GM12878 (cell line): Measurements from ENCODE around the gene NDE1. TPM values are rescaled to one million over a fixed set of nuclear protein-coding genes. Genes with fewer than 3 reads are reported as not detected.

Experiments used
- ATAC-seq: fragments of 200-7000 bp; cut with Tn5 transposase; 3 replicates; pipeline ENCODE4 v1.9.1; 2020; ENCODE audit warnings: mild to moderate bottlenecking, moderate library complexity
- BruUV-seq: library from RNA; stranded (reverse); fragments of 400-500 nt; replicated peaks from 2 replicates; lab custom pipeline; 2021; lab: Mats Ljungman, UMichigan
- CTCF ChIA-PET: fragments of 300-600 bp; sonication (Branson Sonifier 250); formaldehyde crosslinking; extraction: SDS; loops from one replicate; lab custom pipeline; 2021; ENCODE audit warnings: inconsistent platforms; lab: Yijun Ruan, JAX
- POLR2A ChIA-PET: fragments of 350-600 bp; formaldehyde crosslinking; extraction: SDS; loops from one replicate; lab custom pipeline; 2021; ENCODE audit warnings: inconsistent platforms; lab: Charles Lee
- RAD21 ChIA-PET: fragments of 300-600 bp; sonication (Branson Sonifier 250); formaldehyde crosslinking; loops from one replicate; lab custom pipeline; 2023; ENCODE audit warnings: antibody characterized with exemption; ENCODE audit not compliant: unreplicated experiment; lab: Charles Lee
- SMC1A ChIA-PET: fragments of 300-600 bp; sonication (Branson Sonifier 250); formaldehyde crosslinking; loops from one replicate; lab custom pipeline; 2023; ENCODE audit not compliant: unreplicated experiment, uncharacterized antibody; lab: Charles Lee
- DNase-seq: peaks from one replicate; pipeline ENCODE4 v3.0.0-alpha.2; 2011; ENCODE audit warnings: low read depth, low spot score
- FAIRE-seq: peaks from 3 replicates; lab custom pipeline; 2011; peaks lifted over from hg19 to GRCh38; lab: Jason Lieb, UNC
- H2AFZ ChIP-seq: 2 replicates; pipeline ENCODE4 v1.6.0; 2011; ENCODE audit warnings: low read depth, low read length, control low read depth; ENCODE audit not compliant: control insufficient read depth
- H3K27ac ChIP-seq: 2 replicates; pipeline ENCODE4 v1.5.1; 2011; ENCODE audit warnings: control low read depth; ENCODE audit not compliant: control insufficient read depth, insufficient read depth
- H3K27me3 ChIP-seq, 2 experiments: replicated peaks in 1 of 2; 2 replicates each; pipeline versions ENCODE4 v1.6.0 to v1.6.1; 2011; ENCODE audit warnings: low read length in 1 of 2; ENCODE audit not compliant: control insufficient read depth in 2 of 2, insufficient read depth in 2 of 2
- H3K36me3 ChIP-seq, 2 experiments: 2 replicates each; pipeline ENCODE4 v1.5.1; 2011; ENCODE audit warnings: low read length in 1 of 2; ENCODE audit not compliant: control insufficient read depth in 2 of 2, insufficient read depth in 2 of 2
- H3K4me1 ChIP-seq: 2 replicates; pipeline ENCODE4 v1.6.1; 2011; ENCODE audit warnings: mild to moderate bottlenecking, low read length, moderate library complexity, mixed read lengths; ENCODE audit not compliant: control insufficient read depth, insufficient read depth
- H3K4me2 ChIP-seq: 2 replicates; pipeline ENCODE4 v1.6.0; 2011; ENCODE audit warnings: control low read depth; ENCODE audit not compliant: control insufficient read depth, insufficient read depth
- H3K4me3 ChIP-seq: fragments of 200-600 bp; sonication (generic); 2 replicates; pipeline ENCODE4 v1.5.1; 2016
- H3K79me2 ChIP-seq: 2 replicates; pipeline ENCODE4 v1.6.0; 2011; ENCODE audit warnings: low read length; ENCODE audit not compliant: control insufficient read depth, insufficient read depth
- H3K9ac ChIP-seq: 2 replicates; pipeline ENCODE4 v1.8.0; 2011; ENCODE audit warnings: low read length, control low read depth, mixed read lengths; ENCODE audit not compliant: control insufficient read depth, insufficient read depth
- H3K9me3 ChIP-seq: replicated peaks from 3 replicates; pipeline ENCODE4 v1.5.1; 2011; ENCODE audit warnings: mild to moderate bottlenecking, low read length; ENCODE audit not compliant: control insufficient read depth, insufficient read depth
- H4K20me1 ChIP-seq: 2 replicates; pipeline ENCODE4 v1.6.0; 2011; ENCODE audit not compliant: control insufficient read depth, insufficient read depth
- CBX5 ChIP-seq: sonication (generic); IDR thresholded peaks from 2 replicates; pipeline ENCODE4 v1.6.1; 2016; ENCODE audit warnings: low read depth, moderate library complexity, mild to moderate bottlenecking, inconsistent platforms
- NFXL1 ChIP-seq: fragments of 450-650 bp; IDR thresholded peaks from 2 replicates; pipeline ENCODE4 v1.6.1; 2017; ENCODE audit warnings: antibody characterized with exemption, mild to moderate bottlenecking, borderline replicate concordance
- NFYB ChIP-seq: IDR thresholded peaks from 2 replicates; pipeline ENCODE4 v1.6.1; 2011; ENCODE audit warnings: low read depth, mild to moderate bottlenecking, low read length, improper control_type of control experiment, moderate library complexity; ENCODE audit not compliant: insufficient read depth
- PAX8 ChIP-seq: fragments of 450-650 bp; IDR thresholded peaks from 2 replicates; pipeline ENCODE4 v1.6.1; 2017; ENCODE audit warnings: mild to moderate bottlenecking, moderate library complexity
- USF1 ChIP-seq: IDR thresholded peaks from 2 replicates; pipeline ENCODE4 v1.6.1; 2011; ENCODE audit warnings: borderline replicate concordance, low read depth, mild to moderate bottlenecking, moderate library complexity, mixed read lengths, low read length; ENCODE audit not compliant: insufficient read depth; ENCODE audit errors: extremely low read length
- WGBS: methylation state at CpG from one replicate; pipeline ENCODE4 v1.1.6; 2016; ENCODE audit warnings: low lambda C conversion rate; ENCODE audit not compliant: insufficient replicate concordance, insufficient coverage; ENCODE audit errors: missing lambda C conversion rate; 5-methylcytosine and 5-hydroxymethylcytosine counted together
- in situ Hi-C: fragments of 300-500 bp; cut with MboI; formaldehyde crosslinking; loops from 9 replicates; pipeline ENCODE4 v1.14.3; 2018; ENCODE audit warnings: mixed read lengths
- intact Hi-C: fragments of 100-400 bp; cut with micrococcal nuclease; formaldehyde crosslinking; loops from one replicate; pipeline ENCODE4 v1.14.2; 2022; ENCODE audit not compliant: unreplicated experiment
- polyA plus RNA-seq, 11 experiments: library from polyadenylated mRNA; depleted of rRNA in 4 of 11; unstranded in 6 of 11; stranded (reverse) in 5 of 11; fragments of >200 nt; fragmentation: Nextera tagmentation in 4 of 11; fragmentation: Illumina TruSeq in 1 of 11; extraction: Ambion mirVana in 4 of 11; extraction: Trizol in 1 of 11; gene quantifications; 1 replicate in 1 of 11; 2 replicates in 10 of 11; pipeline versions ENCODE4 v1.2.1 to v1.2.3, GENCODE V29; 2011 to 2016; ENCODE audit warnings: inconsistent platforms in 2 of 11, missing spikeins in 2 of 11, low read depth in 1 of 11
- total RNA-seq, 4 experiments: library from RNA; depleted of rRNA in 3 of 4; stranded (reverse); fragments of >200 nt in 3 of 4; fragmentation: Illumina TruSeq in 1 of 4; extraction: Trizol in 1 of 4; gene quantifications; 2 replicates each; pipeline versions ENCODE4 v1.2.1 to v1.2.3, GENCODE V29; 2013 to 2021

The NDE1 gene
- total and polyA plus RNA-seq, 10 of the 15 experiments (the other 5 are each of a cell fraction or from before 2014, with no cell fraction given) = 5.7 to 148 (median 87.8) TPM

GRCh38 chr16:15716694-15717447 lies 66.8 kb downstream of the NDE1 start:
- ATAC-seq (no peak), DNase-seq (no peak), FAIRE-seq (no peak)
- ChIA-PET POLR2A (interaction anchor here (0.6 kb wide), 1 partner anchor 463 kb away, joined by 3 read pairs; no protein-coding TSS in a partner anchor), SMC1A (interaction anchor here (0.6 kb wide), 1 partner anchor 95 kb away, joined by 3 read pairs; no protein-coding TSS in a partner anchor), RAD21 (no interaction called here), CTCF (no interaction called here)
- Histone ChIP-seq H3K4me3 (no peak overlapping the region), H3K4me2 (no peak overlapping the region), H3K27ac (no peak overlapping the region), H3K79me2 (no peaks in the 10 kb centered on the region), H3K27me3 (no peaks in the 10 kb centered on the region), H3K4me1 (no peaks in the 10 kb centered on the region), H2AFZ (no peak overlapping the region), H4K20me1 (no peaks in the 10 kb centered on the region), H3K9ac (no peak overlapping the region), H3K36me3 (peaks cover 15 to 20% of the 10 kb centered on the region in 2 experiments), H3K9me3 (no peaks in the 10 kb centered on the region)
- in situ Hi-C loops = no loop called here
- 99% methylated on average over 23 of the region's 23 CpGs for WGBS
- intact Hi-C loops = no loop called here
- TF ChIP-seq NFXL1 (no peak), PAX8 (no peak), USF1 (no peak), CBX5 (no peak), NFYB (no peak)
- no TSS peak for BruUV-seq
